Pancreas (tissue), 10 donors: ENCODE data around the gene PLCB1. TPM values are rescaled to one million over a fixed set of nuclear protein-coding genes. Genes with fewer than 3 reads are reported as not detected.
"Not testable (repeated sequence)": the region's sequence is repeated elsewhere in the genome, so short reads cannot be mapped to it uniquely, and the experiment has no call there.

Source experiments
- ATAC-seq, 4 donors: fragments of 200-7000 bp; cut with Tn5 transposase; one replicate each; pipeline versions ENCODE4 v1.8.0 to v1.9.1; 2020; ENCODE audit warnings: mild to moderate bottlenecking in 4 of 4, moderate library complexity in 4 of 4
- DNase-seq, 6 donors: peaks; one replicate each; pipeline ENCODE4 v3.0.0-alpha.2; 2020
- FAIRE-seq: peaks from 2 replicates; lab custom pipeline; 2012; peaks lifted over from hg19 to GRCh38; lab: Jason Lieb, UNC
- H3K27ac ChIP-seq, 4 donors: fragments of 200-600 bp; sonication (generic); 1 replicate in 3 of 4; 2 replicates in 1 of 4; pipeline versions ENCODE4 v1.5.0 to v1.8.0; 2020
- H3K27me3 ChIP-seq, 4 donors: fragments of 200-600 bp; one replicate each; pipeline ENCODE4 v1.8.0; 2021
- H3K36me3 ChIP-seq, 3 donors: fragments of 200-600 bp; sonication (generic) in 1 of 3; one replicate each; pipeline versions ENCODE4 v1.5.0 to v1.8.0; 2020 to 2021
- H3K4me1 ChIP-seq, 3 donors: fragments of 200-600 bp; one replicate each; pipeline ENCODE4 v1.8.0; 2021
- H3K4me3 ChIP-seq, 4 donors: fragments of 200-600 bp; sonication (generic) in 2 of 4; one replicate each; pipeline versions ENCODE4 v1.5.0 to v1.8.0; 2020 to 2021
- H3K9me3 ChIP-seq, 4 donors: fragments of 200-600 bp; one replicate each; pipeline ENCODE4 v1.8.0; 2021
- CTCF ChIP-seq, 4 donors: fragments of 200-600 bp; sonication (generic) in 3 of 4; IDR thresholded peaks; one replicate each; pipeline versions ENCODE4 v1.5.0 to v1.8.0; 2021; ENCODE audit warnings: antibody characterized with exemption in 4 of 4
- WGBS, 2 donors: extraction: QIAGEN DNeasy Blood & Tissue Kit; methylation state at CpG; one replicate each; pipeline ENCODE4 v1.1.7; 2013; 5-methylcytosine and 5-hydroxymethylcytosine counted together
- intact Hi-C, 3 donors: fragments of 100-400 bp; cut with DNase I; formaldehyde crosslinking; loops; one replicate each; pipeline versions ENCODE4 v1.11.1 to v1.14.2; 2022
- polyA plus RNA-seq, 2 donors: library from polyadenylated mRNA; stranded (reverse); fragments of 200-250 nt; gene quantifications; one replicate each; pipeline ENCODE4 v1.2.3, GENCODE V29; 2013
- total RNA-seq, 6 donors: library from RNA; stranded (reverse); fragmentation: NEBNext Ultra II Directional in 4 of 6; extraction: Animal tissue kit (Norgen Biotek cat#: 25700) in 4 of 6; gene quantifications; one replicate each; pipeline versions ENCODE4 v1.2.1 to v1.2.4, GENCODE V29; 2021 to 2023
- donor health status: healthy with polysubstance abuse.
- donor health status: DM: no; HTN: no; CAD: no; lungs with moderate emphysema.
- donor health status: DM: no; HTN: no; CAD: no.
- donor health status: control.
- donor health status: control.
- donor health status: Bipolar disorder and iron deficiency.
- donor health status: DM: yes; HTN: yes; CAD: no.
- donor health status: DM: no; HTN: no; CAD: no.
- donor health status: DM: no; HTN: no; CAD: no.
- donor health status: DM: yes; HTN: yes; CAD: no.

PLCB1 gene
- total and polyA plus RNA-seq, 8 donors, result 4.5 to 18.7 (median 13.7) TPM

DNA sequence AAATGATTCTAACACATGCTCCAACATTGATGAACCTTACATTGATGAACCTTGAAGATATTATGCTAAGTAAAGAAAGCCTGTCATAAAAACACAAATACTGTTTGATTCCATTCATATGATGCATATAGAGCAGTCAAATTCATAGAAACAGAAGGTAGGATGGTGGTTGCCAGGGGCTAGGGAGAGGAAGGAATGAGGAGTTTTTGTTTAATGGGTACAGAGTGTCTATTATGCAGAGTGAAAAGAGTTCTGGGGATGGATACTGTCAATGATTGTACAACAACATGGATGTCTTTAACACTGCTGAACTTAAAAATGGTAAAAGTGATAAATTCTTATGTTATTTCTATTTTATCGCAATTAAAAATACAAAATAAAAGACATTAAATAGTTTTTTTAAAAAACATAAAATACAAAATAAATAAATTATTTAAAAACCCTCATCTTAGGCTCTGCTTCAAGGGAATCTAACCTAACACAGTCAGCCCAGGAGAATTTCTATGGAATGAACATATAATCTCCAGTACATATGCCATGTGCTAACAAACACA lies 451.0 kb downstream of the PLCB1 start:
- intact Hi-C loops, result no loop called here
- Histone ChIP-seq H3K9me3 (no peaks in the 10 kb centered on the region), H3K4me3 (no peak overlapping the region), H3K27me3 (no peaks in the 10 kb centered on the region), H3K4me1 (no peaks in the 10 kb centered on the region), H3K36me3 (no peaks in the 10 kb centered on the region), H3K27ac (no peak overlapping the region)
- FAIRE-seq (no peak), ATAC-seq (no peak), DNase-seq (no peak)
- no peak for TF ChIP-seq CTCF (IDR thresholded peaks at IDR 0.05)
- WGBS, 2 donors, result 96 to 100% methylated on average over 1 of the region's 1 CpG

- Histone ChIP-seq H3K27me3 (no peaks in the 10 kb centered on the region), H3K4me3 (no peak overlapping the region), H3K4me1 (no peaks in the 10 kb centered on the region), H3K9me3 (no peaks in the 10 kb centered on the region), H3K36me3 (no peaks in the 10 kb centered on the region), H3K27ac (no peak overlapping the region)
- FAIRE-seq (no peak), ATAC-seq (no peak), DNase-seq (no peak)
- intact Hi-C loops, result no loop called here
- no peak for TF ChIP-seq CTCF (IDR thresholded peaks at IDR 0.05)
- 75 to 84% methylated on average over 7 of the region's 7 CpGs for WGBS, 2 donors
Measured at GRCh38 chr20:8583566-8584043, 451.5 kb downstream of the PLCB1 start.

DNA sequence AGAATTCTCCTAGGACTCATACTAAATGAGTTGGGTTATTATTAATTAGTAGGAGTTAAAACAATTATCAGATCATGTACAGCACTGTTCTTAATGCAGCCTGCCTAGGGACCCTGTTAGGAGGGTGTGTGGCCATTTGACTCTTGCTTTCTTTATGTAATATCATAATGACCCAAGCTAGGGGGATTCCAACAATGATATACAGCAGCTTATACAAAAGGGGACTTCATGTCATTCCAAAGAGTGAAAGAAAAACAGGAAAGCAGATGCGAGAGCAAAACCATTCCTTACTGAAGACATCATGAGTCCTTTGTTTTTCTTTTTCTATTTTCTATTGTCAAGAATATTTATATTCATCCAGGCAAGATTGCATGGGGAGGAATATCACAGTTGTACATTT lies 455.2 kb downstream of the PLCB1 start:
- Histone ChIP-seq H3K4me1 (no peaks in the 10 kb centered on the region), H3K4me3 (no peak overlapping the region), H3K9me3 (no peaks in the 10 kb centered on the region), H3K27me3 (no peaks in the 10 kb centered on the region), H3K36me3 (no peaks in the 10 kb centered on the region), H3K27ac (no peak overlapping the region)
- FAIRE-seq, result no peak
- no peak for DNase-seq
- 94% methylated on average over 1 of the region's 1 CpG for WGBS, 2 donors
- no peak for TF ChIP-seq CTCF (IDR thresholded peaks at IDR 0.05)
- ATAC-seq, result no peak
- intact Hi-C loops, result no loop called here

- Histone ChIP-seq H3K4me1 (no peaks in the 10 kb centered on the region), H3K36me3 (no peaks in the 10 kb centered on the region), H3K27me3 (no peaks in the 10 kb centered on the region), H3K4me3 (no peak overlapping the region), H3K27ac (no peak overlapping the region), H3K9me3 (no peaks in the 10 kb centered on the region)
- DNase-seq, result no peak
- intact Hi-C loops, result no loop called here
- WGBS, 2 donors, result 81 to 87% methylated on average over 3 of the region's 3 CpGs
- TF ChIP-seq CTCF (IDR thresholded peaks at IDR 0.05), result no peak
- ATAC-seq, result no peak
- FAIRE-seq, result no peak
Measured at GRCh38 chr20:8587810-8588209, 455.7 kb downstream of the PLCB1 start.

- no peak for FAIRE-seq
- intact Hi-C loops, result no loop called here
- Histone ChIP-seq H3K27me3 (no peaks in the 10 kb centered on the region), H3K4me1 (no peaks in the 10 kb centered on the region), H3K4me3 (no peak overlapping the region), H3K9me3 (no peaks in the 10 kb centered on the region), H3K27ac (no peak overlapping the region), H3K36me3 (no peaks in the 10 kb centered on the region)
- TF ChIP-seq CTCF (IDR thresholded peaks at IDR 0.05), result no peak
- no peak for ATAC-seq
- 91 to 97% methylated on average over 4 of the region's 4 CpGs for WGBS, 2 donors
- DNase-seq, result no peak
Measured at GRCh38 chr20:8589956-8590355, 457.9 kb downstream of the PLCB1 start.

DNA sequence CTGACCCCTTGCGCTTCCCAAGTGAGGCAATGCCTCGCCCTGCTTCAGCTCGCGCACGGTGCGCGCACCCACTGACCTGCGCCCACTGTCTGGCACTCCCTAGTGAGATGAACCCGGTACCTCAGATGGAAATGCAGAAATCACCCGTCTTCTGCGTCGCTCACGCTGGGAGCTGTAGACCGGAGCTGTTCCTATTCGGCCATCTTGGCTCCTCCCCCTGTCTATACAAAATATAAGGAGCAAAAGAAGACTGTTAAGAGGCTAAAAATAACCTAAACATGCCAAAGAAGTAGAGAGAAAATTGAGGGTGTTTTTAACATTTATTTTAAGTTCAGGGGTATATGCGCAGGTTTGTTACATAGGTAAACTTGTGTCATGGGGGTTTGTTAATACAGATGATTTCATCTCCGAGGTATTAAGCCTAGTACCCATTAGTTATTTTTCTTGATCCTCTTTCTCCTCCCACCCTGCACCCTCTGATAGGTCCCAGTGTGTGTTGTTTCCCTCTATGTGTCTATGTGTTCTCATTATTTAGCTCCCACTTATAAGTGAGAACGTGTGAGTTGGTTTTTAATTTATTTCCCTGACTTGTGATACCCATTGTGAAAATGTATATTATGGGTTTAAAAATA lies 469.0 kb downstream of the PLCB1 start:
- H3K36me3 ChIP-seq, intact Hi-C loops, FAIRE-seq, H3K4me1 ChIP-seq, H3K27me3 ChIP-seq, ATAC-seq, H3K4me3 ChIP-seq, DNase-seq, H3K27ac ChIP-seq, H3K9me3 ChIP-seq: not testable (repeated sequence)
- 85 to 89% methylated on average over 6 to 15 of the region's 18 CpGs for WGBS, 2 donors
